DMS 273 (cell line): ENCODE measurements around the gene ADAMTS12.
A peak's percentile ranks its signal among the peaks of the same experiment; 100 is the strongest.

Source experiments
- DNase-seq: peaks from one replicate; lab custom pipeline; 2025; ENCODE audit not compliant: unreplicated experiment; lab: John Stamatoyannopoulos, UW

Gene ADAMTS12

DNA sequence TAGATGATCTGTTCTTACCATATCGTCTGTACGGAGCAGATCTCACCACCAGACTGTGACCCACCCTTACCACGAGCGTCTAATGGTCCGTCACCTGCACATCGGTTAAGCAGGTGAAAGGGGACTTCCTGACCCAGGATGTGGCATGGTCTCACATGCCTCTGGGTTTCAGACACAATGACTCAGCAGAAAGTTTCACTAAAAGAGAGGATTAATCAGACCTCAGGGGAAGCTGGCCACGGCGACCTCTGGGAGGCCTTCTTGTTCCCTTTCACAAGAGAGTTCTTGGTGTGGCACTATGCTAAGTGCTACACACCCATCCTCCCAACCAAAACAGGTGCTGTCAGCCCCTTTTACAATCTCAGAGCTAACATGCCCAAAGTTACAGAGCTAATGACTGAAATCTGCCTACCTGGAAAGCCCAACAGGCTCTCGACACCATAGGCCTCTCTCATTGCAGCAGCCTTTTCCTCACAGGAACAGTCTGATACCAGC lies 41.6 kb downstream of the ADAMTS12 start:
- no peak for DNase-seq

- DNase-seq: no peak
Observed at GRCh38 chr5:33848554-33848953, 43.2 kb downstream of the ADAMTS12 start.

- no peak for DNase-seq
Observed at GRCh38 chr5:33846851-33847250, 44.9 kb downstream of the ADAMTS12 start.

- no peak for DNase-seq
Observed at GRCh38 chr5:33843579-33843978, 48.2 kb downstream of the ADAMTS12 start.

GRCh38 chr5:33842456-33842855 lies 49.3 kb downstream of the ADAMTS12 start:
- no peak for DNase-seq

- DNase-seq: no peak
Observed at GRCh38 chr5:33841891-33842290, 49.9 kb downstream of the ADAMTS12 start.

DNA sequence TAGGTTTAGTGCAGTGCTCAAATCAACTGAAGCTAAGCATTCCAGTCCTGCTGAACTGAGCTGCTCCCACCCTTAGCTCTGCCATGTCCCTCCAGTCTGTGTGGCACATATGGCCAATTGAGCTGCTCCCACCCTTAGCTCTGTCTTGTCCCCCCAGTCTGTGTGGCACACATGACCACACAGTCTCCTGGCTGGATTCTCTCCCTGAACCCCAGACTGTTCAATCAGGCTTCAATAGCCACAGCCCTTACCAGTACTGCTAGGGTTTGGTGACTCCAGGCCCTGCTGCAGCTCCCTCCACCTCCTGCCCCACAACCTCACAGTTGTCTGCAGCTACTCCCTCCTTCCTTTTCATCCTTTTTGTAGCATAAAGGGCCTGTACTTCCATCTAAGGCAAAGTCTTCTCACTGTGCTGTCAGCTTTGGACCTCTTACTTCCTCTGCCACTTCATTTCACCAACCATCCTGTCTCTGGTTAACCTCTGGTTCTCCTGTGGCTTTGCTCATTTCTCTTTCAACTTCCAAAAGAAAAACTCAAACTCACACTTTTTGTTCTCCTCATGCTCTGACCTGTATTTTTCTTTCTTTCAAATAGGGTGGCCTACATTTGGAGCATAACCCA lies 50.8 kb downstream of the ADAMTS12 start:
- DNase-seq: no peak

- no peak for DNase-seq
Observed at GRCh38 chr5:33837301-33837700, 54.5 kb downstream of the ADAMTS12 start.

DNA sequence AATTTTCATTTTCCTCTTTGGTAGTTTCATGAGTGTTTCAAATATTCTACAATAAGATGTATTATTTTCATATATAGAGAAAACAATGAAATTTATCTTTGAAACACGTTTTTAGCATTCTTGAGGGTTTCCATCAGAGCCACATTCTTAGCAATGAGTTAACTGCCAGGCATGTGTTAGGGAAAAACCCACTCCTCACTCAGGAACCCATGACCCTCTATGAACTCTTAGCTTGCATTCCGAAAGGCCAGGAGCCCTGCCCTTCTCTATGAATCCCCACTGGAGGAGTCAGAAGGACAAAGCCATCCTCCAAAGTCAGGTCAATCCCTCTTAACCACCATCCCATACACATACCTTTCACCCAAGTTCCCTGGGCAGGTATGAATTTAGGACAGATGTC lies 57.5 kb downstream of the ADAMTS12 start:
- DNase-seq: no peak

DNA sequence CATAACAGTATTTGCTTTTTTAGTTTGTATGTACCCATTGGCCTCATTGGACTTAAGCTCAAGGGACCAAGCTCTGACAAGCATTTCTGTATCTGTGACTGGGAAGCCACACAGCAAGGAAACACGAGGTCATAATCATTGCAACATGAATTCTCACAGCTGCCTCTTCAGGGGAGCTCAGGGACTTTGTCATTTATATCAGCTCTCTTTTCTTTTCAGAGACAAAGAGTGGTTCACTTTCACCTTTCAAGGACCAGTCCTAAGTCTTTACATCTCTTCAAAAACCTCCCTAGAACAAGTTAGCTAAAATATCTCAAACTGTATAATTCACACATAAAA lies 58.6 kb downstream of the ADAMTS12 start:
- no peak for DNase-seq

GRCh38 chr5:33832404-33833236 lies 59.2 kb downstream of the ADAMTS12 start:
- DNase-seq: no peak

DNA sequence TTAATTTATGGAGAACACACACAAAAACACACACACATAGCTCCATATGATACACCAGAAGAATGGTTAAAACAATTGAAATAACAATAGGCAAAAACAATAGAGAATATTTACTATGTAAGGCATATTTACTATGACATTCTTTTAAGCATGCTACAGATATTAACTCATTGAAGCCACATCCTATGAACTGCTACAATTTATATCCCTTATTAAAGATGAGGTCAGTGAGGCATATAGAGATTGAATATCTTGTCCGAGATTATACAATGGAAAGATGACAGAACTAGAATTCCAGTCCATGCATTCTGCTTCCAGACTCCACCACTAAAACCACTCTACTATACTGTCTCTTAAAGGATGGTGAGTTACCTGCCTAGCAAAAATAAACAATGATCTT lies 60.7 kb downstream of the ADAMTS12 start:
- no peak for DNase-seq

DNA sequence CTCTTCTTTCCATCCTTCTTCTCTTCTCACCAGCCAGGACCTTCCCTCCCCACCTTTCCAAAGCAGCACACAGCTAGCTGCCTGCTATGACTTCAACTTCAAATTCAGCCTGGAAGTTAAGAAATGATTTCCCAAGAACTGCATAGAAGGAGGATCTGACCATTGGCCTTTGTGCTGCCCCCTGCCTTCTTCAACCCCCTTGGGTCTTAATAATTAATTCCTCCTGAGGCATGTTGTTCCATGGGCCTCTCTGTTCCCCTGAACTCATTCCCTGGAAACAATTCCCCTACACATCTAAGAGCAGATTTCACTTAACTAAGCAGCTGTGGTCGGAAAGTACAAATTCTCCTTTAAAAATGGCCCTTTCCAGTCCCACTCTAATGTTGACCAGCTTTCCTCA lies 62.4 kb downstream of the ADAMTS12 start:
- DNase-seq: no peak

DNA sequence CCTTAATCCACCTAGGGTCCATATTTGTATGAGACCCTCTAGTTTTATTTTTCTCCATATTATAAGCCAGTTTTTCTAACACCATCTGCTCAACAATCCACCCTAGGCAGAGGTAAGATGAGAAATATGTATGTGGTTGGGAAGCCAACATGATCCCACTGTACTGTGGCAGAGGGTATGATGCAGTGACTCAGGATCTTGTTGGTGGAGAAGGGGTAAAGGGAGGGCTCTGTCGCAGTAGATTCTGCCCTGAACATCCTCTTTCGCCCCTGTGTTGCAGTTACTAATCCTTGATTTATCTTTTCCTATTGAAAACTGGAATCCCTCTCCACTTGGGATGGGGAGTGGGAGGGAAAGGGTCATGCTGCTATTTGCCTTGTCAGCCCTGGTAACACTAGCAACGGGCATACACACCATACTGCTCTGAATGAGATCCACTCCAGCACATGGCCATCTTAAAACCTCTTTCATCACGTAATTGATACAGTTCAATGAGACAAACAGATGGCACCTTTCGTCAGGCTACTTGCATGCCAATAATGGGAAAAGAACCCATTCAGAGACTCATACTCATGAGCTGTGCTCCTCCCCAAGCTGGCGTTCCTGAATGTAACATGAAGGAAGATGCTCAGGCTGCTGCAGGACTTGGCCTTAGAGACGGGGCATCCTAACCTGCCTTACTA lies 63.0 kb downstream of the ADAMTS12 start:
- peak; percentile 13 for DNase-seq

DNA sequence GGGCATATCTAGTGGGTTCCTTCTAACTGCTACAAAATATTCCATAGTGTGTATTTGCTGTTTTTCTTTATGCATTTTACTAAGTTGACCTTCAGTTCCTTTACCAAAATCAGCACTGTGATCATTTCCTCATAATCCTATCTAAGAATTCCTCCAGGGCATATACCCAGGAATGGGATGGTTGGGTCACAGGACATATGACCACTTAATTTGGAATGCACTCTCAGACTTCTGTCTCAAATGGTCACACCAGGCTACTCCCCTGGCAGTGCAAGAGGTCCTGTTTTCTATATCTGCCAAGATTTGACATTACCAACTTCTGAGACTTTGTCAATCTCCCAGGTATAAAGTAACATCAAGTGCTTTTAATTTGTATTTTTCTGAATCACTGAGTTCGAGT lies 63.9 kb downstream of the ADAMTS12 start:
- DNase-seq: no peak

DNA sequence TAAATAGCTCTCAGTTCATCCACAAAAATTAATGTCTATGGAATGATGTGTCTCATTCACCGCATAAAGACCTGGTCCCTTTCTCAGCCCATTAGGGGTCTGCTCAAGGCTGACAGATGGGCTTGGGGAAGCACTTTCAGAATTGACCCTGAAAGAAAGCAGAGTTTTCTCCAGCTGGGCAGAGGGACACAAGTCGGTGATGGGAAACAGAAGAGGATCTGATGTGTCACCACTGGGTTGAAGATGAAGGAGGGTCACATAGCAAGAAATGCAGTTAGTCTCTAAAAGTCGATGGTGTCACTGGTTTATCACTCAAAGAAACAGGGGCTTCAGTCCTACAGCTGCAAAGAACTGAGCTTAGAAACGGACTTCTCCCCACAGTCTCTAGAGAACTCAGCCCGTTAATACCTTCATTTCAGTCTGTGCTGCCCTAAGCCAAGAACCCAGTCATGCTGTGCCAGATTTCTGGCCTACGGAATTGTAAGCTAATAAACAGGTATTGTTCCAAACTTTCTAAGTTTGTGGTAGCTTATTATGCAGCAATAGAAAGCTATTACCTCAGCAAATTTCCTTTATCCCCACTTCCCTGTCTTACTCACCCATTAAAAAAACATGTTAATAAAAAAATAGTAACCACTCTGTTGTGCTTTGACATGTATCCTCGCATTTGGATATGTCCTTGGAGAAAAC lies 64.6 kb downstream of the ADAMTS12 start:
- DNase-seq: no peak

GRCh38 chr5:33824516-33825195 lies 67.1 kb downstream of the ADAMTS12 start:
- no peak for DNase-seq

DNA sequence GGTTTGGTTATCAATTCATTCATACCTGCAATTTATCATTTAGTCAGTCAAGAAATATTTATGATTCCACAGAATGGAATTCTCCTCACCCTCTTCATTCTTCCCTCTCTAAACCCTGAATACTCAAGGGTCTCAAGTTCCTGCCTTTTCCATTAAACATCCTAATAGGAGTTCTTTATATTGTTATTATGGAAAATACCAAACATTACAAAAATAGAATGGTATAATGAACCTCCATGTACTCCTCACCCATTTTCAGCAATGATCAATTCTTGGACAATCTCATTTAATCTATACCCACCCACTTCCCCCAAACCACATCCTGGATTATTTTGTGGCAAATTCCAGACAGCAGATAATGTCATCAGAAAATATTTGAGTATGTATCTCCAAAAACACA lies 74.5 kb downstream of the ADAMTS12 start:
- DNase-seq: no peak

DNA sequence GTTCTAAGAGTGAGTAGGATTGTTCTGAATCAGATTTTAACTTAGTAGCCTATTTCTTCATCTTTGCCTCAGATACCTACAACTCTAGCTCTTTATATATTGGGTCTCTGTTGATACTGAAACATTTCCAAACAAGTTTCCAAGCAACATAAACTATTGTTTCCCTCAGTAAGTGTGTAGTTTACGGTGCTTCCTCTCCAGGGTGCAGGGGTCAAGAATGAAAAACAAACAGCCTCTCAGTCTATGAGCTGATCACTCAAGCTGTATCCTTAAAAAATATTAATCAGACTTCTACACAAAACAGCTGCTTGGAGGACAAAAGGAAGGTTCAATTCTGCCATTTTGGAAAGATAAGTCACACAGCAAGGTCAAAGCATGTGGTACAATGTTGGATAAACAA lies 75.0 kb downstream of the ADAMTS12 start:
- DNase-seq: no peak

GRCh38 chr5:33812746-33813145 lies 79.0 kb downstream of the ADAMTS12 start:
- no peak for DNase-seq
